OCI-M1 (cell line): Measurements from ENCODE around the gene KCP.
"Not testable (repeated sequence)": the region's sequence is repeated elsewhere in the genome, so short reads cannot be mapped to it uniquely, and the experiment has no call there.

ENCODE experiments used
- DNase-seq: peaks from one replicate; lab custom pipeline; 2025; lab: John Stamatoyannopoulos, UW

Gene KCP

DNA sequence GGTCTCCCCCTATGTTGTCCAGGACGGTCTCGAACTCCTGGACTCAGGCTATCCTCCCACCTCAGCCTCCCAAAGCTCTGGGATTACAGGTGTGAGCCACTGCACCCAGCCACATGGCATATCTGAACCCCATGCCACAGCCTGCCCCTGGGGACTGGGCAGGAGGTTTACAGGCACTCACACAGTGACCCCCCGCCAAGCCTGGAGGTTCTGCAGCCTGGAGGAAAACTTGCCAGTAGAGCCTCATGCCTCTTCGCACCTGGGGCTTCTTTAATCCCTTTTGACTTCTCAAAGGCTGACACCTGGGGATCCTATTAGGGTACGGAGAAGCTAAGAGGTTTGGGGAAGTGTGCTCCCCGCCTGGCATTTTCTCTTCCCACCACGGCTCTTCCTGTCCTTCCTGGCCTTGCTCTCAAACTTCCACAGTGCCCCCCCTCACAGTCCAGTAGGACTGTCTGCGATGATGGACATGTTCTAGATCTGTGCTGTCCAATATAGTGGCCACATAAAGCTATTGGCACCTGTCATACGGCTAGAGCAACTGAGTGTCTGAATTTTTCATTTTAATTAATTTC lies 11.4 kb upstream of the KCP start:
- DNase-seq: no peak

DNA sequence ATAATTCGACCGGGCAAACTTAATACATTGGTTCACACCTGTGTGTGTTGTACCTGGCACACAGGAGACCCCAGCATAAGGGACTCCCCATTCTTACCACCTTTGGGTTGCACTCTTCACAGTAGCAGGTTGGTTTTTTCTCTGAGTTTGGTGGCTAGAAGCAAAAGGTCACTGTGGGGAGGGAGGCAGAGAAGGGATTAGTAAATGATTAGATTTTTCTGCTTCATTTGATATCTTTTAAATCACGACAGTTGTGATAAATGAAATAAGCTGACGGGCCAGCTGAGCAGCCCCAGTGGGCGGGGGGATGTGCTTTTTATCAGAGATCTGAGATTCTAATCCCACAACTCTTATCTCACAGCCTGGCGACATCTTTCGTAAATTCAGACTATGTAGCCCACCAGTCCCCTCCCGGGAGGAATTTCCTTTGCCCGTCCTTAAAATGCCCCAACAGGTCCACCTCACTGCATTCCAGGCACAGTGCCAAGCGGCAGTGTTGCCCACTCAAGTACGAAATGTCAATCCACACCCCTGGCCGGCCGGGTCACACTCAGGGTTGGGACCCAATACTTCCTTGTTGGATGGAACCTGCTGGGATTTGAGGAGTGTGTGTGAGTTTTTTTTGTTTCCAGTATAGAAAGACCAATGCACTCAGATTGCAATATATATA lies 10.5 kb upstream of the KCP start:
- no peak for DNase-seq

DNA sequence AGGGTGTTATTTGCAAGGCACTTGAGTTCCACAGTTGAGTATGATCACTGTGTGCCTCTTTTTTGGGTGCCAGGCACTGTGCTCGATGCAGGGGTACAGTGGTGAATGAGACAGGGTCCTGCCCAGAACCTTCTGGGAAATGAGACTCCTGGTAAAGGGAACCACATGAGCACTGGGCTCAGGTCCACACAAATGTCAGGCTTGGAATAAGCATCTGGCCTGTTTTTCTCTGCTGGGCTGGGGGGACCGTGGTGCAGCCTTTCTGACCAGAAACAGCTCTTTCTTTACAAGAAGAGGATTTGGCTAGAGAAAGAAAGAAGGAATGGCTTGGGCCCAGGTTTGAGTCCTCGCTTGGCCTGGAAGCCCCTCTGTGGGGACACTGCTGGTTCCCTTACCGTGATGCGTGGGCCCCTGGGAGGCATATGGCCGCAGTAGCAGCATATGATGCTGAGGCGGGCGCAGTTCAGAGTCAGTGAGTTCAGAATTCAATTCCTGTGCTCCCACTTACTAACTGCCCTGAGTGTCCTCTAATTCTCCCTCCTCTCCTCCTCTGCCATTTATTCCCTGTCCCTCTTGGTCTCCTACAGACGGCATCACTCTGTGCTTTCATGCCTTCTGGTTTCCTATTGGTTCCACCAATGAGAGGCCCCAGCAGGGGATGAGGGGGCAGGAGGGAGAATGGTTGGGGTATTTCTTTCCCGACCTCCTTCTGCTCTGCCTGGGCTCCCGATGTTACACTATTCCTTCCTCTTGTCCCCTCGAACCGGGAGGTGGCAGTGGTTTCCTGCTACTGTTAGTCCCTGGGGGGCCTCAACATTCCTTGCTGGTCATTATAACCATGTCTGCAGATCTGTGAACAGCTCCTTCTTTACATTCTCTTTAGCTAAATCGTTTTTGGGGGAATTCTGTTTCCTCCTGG lies 9.6 kb upstream of the KCP start:
- no peak for DNase-seq

DNA sequence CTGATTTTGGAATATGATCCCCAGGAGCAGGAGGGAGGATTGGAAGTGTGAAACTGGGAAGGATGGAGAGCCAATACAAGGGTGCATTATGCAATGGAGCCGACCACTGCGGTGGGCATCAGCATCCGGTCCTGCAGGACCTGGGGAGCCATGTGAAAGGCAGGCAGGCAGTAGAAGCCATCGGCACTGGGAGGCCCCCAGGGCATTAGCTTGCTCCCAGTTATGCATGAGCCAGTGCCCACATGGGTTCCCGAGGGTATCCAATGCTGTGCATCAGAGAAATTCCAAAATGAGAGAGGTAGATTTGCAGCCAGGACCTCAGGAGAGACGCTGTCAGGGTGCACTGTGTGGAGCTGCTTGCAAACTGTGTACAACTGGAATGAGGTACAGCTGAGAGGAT lies 8.7 kb upstream of the KCP start:
- DNase-seq: no peak

DNA sequence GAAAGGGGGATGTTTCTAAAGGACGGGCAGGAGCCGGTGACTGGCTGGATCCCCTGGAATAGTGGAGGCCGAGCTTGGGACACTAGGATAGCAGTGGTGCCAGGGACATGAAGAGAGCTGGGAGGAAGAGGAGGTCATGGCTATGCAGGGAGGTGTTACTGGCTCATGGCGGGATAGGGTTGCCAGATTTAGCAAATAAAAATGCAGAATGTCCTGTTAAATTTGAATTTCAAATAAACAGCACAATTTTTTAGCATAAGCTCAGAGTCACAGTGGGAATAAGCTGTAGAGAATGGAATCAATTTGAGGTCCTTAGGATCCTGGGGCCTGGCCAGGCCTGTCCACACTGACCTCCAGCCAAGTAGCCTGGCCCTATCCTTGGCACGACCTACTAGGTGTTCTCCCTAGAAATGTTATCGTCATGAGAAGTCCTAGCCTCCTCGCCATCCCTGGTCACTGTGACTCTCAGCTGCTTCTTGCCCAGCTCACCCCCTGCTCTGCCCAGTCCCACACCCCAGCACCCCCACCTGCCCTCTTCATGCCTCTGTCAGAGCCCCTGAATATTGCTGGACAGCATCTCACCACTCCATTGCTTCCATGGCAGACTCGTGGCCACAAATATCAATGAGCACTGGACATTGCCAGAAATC lies 7.6 kb upstream of the KCP start:
- no peak for DNase-seq

DNA sequence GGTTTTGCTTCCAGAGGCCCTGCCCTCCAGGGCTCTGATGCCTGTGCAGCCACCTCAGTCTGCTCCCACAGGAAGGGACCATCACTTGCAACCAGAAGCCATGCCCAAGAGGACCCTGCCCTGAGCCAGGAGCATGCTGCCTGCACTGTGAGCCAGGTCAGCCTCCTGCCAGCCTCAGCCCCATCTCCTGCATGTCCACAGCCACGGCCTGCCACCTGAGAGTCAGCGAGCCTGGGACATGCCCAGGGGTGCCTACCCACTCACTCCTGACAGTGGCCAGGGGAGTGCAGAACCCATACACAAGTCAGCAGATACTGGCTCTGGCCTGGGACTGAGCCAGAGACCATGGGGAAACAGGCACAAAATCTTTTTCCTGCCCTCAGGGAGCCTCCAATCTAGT lies 6.6 kb upstream of the KCP start:
- no peak for DNase-seq

DNA sequence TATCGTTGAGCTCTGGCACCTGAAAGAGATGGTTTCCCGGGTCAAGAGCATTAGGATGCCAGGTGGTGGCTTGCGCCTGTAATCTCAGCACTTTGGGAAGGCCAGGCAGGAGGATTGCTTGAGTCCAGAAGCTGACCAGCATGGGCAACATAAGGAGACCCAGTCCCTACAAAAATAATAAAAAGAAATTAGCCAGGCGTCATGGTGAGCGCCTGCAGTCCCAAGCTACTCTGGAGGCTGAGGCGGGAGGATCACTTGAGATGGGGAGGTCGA lies 6.1 kb upstream of the KCP start:
- DNase-seq: no peak

DNA sequence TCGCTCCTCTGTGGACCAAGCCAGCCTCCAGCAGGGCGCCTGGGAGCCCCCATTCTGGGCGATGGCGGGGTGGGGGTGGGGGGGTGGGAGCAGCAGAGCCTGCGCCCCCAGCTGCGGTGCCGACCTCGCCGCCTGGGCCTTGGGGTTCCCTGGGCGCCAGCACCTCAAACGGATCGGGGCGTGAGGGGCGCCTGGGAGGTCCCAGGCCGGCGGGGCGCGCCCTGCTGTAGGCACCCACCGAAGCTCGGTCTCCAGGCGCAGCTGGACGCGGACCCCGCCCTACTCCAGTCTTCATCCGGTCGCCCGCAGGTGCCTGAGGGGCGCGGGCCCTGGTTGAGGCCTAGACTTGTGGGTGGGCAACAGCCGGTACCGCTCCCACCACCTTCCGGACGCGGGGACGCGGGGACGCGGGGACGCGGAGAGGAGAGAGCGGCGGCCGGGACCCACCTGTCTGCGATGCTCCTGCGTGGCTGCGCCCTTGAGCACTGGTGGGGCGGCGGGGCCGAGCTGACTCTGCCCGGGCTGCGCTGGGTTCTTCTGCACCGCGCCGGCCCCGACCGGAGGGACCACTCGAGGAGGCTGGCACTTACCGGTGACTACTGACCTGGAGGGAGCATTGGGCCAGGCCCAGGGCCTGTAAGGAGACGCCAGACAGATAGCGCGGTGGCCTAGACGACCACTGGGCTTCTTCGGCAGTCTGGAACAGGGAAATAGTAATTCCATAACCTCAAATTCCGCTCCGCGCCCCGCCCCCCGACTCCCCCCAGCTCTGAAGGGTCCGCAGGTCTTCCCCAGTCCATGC lies 5.5 kb upstream of the KCP start:
- no peak for DNase-seq

DNA sequence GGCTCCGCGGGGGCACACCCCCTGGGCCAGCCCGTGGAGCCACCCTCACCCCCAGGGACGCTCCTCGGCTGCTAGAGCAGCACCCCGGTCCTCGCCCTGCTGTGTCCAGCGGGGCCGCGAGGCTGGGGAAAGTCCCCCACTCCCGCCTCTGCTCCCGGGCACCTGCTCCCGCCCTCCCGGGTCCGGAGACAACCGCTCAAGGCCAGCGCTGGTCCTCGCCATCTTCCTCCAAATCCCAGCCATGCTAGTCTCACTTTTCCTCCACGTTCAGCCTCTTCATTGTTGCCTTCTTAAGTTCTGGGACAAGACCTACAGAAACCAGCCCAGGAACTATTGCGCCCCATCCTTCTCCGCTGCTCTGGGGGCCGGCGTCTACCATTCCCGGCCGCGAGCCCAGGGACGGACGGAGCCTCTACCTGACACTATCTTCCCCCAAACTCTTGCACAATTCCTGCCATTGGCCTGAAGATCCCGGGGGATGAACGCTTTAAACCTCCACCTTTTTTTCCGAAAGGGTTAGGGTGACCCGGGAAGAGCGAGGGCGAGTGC lies 4.8 kb upstream of the KCP start:
- no peak for DNase-seq

DNA sequence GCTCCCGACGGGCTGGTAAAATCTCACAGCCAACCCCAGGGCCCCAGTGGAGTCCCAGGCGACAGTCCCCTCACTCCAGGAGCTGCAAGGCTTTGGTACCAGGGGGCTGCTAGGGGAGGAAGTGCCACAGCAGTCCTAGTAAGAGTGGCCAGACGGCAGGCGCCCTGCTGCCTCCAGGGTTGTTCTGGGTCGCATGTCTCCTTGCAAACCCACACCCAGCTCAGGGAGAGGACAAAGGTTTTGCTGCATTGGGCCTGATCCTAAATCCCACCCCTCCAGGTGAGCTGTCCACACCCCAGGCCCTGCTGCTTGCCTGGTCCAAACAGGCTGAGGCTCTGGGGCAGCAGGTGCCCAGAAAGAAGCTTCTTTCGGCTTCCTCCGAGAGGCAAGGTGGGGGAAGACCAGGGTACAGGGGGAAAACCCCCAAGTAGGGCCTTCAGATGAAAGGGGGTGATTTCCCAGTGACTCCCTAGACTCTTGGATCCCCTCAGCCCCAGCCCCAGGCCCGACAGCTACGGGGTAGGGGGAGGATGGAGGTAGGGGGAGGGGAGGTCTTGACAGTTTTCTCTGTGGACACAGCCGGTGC lies 4.2 kb upstream of the KCP start:
- DNase-seq: no peak

DNA sequence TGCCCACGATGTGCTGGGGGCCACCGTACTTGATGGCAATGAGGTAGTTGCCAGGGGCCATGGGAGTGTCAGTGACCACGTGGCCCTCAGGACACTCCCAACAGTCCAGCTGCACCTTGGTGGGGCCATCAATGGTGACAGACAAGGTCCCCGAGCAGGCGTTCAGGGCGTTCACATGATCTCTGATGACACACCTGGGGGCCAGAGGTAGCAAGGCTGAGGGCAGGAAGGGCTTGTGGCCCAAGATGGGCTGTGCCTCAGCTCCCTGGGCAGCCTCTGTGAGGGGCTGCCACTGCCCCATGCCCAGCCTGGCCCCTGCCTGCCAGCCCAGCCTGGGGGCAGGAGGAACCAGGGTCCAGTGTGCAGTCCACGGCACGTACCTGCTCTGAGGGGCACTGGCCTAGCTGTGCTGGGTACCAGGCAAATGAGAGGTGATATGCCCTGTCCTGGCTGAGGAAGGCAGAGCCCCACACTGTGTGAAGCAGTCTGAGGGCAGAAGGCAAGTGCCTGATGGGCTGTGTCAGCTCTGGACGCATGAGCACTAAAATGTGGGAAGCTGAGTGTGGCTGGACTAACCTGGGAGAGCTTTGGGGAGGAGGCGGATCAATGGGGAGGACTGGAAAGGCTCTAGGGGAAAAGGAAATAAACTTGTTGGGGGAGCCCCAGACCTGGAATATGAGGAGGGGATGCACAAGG lies 3.5 kb upstream of the KCP start:
- no peak for DNase-seq

DNA sequence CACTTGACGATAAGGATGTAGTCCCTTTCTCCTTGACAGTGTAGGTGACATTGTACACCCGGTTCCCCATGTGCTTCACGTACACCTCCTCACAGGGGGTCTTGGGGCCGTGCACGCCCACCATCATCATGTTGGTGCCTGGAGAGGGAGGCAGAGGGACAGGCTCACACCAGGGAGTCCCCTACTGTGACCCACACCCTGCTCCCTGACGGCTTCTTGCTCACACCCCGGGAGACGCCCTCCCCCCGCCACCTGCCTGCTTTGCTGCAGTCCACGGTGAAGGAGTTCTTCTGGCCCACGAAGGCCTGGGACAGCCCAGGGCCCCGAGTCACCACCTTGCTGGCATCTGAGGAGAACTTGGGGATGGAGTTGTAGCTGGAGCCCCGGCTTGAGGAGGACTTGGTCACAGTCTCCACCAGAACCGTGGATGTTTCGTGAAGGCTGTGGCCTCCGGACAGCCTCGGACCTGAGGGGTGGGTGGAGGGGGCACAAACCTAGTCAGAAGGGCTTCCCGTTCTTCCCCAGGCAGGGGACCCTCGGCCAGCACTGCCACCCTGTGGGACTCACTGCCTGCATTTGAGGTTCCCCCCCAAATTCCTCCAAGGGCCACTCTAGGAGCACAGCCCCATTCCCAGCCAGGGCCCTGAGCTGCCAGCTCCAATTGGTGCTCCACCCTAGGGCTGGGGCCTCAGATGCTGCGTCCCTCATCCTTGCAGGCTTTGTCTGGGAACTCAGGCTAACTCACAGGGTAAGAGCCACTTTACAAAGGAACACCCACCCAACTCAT lies 2.4 kb upstream of the KCP start:
- DNase-seq: not testable (repeated sequence)

DNA sequence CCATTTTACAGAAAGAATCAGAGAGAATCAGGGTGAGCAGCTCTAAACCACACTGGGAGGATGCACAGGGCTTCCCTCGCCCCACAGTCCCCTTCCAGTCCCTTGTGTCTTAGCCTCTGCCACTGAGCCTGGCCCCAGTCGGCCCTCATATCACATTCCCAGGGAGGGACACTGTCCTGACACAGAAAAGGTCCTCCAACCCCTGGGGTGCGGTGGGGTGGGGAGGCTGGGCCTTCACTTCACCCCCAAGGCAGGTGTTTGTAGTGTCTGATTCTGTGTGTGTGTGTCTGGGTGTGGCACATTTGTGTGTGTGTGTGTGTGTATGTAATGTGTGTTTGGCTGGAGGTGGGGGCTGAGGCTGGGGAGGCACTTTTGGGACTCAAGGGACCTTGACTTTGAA lies 1.8 kb upstream of the KCP start:
- no peak for DNase-seq

DNA sequence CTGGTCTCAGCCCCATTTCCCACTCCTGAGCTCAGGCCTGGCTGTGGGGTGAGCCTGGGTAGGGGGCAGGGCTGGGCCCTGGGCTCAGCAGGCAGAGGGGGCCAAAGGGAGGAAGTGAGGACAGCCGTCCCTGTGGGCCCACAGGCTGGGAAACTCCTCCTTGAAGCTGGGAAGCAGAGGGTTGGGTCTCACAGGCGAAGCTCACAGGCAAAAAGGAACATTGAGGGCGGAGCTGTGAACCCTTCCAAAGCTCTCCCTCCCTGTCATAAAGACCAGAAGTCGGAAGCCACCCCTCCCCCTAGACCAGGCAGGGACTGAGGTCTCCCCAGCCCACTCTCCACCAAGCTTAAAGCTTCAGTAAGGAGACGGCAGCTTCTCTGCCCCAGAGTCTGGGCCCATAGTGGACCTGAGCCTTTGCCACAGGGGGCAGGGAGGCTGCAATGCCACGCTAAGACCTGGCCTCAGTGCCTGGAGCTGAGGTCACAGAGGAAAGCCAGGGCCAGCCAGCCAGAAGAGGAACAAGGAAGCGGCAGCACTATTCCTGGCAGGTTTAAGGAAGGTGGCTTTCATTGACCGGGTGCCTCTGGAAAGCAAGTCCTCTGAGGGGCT lies 1.0 kb upstream of the KCP start:
- no peak for DNase-seq

DNA sequence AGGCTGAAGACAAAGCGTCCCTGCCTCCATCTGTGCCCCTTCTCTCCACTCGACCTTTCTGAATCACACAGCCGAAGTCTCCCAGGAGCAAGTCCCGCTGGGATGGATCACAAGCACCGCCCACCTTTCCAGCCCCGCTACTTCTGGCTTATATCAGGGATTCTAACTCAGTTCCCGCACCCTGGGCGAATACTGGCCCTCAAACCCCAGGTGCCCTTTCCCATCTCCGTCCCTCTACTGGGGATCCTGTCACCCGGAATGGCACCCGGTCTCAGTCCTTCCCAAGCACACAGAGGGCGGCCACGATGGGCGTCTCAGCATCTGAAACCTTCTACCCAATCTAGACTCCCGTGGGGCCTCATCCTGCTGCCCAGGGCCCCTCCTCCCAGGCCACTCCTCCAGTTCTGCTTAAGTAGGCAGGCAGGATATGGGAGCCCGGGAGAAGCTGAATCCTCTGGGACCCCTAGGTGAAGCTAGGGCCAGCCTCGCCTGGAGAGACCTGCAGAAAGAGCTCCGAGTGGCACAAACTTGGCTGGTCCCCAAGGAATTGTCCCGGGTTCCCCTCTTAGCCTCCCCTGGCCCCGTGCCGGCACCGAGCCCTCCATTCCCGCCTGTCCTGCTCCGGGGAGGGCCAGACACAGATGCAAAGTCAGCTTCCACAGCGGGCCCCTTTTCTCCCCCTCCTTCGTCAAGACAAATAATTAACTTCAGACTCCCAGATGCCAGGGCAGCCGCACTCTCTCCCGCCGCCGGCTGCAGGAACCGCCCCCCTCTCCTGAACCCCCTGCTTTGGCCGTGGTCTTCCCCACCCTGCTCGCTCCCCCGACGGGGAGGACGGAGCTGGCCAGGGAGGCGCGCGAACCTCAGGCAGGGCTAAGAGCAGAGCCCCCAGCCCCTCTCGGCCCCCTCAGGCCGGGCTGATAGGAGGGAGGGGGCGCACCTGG lies 612 bp downstream of the KCP start:
- DNase-seq: no peak

DNA sequence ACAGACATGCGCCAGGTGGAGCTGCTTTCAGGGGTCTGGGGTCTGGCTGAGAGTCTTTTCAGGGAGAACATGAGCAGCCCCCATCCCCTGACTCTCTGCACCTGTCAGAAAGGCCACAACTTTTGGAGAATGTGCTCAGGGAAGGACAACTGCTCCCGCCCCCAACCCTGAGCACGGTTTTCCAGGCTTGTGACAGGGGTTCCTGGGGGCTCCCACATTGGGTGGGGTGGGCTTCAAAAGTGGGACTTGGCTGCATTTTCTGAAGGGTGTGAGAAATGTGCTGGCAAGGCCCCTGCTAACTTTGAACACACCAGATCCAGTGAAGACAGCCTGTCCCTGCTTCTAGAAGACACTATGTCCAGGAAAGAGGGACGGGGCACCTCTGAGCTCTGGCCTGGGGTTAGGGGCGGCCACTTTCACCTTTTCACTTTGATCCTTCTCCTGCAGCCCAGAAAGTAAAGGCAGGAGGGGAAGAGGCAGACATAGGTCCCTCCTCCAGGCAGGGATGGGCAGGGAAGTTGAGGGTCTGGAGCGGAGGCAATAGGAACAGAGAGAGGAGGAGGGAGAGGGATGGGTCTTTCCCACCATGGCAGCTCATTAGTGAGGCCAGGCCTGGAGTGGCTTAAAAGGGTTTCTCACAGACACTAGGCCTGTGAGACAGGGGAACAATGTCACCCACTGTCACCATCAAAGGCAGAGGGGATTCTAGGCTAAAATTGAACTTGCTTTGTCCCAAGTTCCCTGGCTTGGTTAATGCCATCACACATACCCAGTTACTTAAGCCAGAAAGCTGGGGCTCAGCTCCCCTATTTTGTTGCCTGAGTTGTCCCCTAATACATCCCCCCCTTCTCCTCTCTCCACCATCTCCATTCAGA lies 1.5 kb downstream of the KCP start:
- no peak for DNase-seq

DNA sequence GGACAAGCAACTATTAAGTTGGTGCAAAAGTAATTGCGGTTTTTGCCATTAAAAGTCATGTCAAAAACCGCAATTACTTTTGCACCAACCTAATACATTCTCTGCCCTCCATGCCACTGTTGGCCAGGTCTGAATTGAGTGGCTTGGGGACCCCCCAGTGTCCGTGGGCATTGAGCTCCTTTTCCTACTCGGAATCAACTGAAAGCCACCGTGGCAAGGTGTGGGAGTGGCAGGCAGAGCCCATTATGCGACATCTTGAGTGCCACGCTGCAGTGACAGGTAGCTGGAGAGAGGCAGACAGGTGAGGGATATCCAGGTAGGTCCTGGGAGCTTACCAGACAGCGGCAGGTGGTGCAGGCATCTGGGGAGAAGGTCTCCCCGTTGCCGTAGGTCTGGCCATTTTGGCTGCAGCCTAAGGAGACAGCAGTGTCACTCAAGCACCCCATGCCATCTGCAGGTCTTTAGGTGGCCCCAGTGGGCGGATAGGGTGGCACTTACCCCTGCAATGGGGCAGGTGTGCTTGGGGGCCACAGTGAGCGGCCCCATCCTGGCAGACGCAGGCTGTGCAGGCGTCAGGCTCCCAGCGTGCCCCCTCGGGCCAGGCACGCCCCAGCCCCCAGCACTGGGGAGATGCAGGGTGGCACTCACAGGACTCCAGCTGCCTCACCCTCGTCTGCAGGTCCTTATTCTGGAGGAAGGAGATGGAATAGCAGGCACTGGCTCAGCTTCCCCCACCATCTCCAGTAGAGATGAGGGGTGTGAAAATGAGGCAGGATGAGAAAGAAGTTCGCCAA lies 3.5 kb downstream of the KCP start:
- no peak for DNase-seq
